Subcutaneous adipose tissue (tissue), 4 donors: ENCODE measurements around the gene SFXN1. TPM values are rescaled to one million over a fixed set of nuclear protein-coding genes. Genes with fewer than 3 reads are reported as not detected.

Source experiments
- total RNA-seq, 4 donors: library from RNA; depleted of rRNA; stranded (reverse); fragments of >200 nt; gene quantifications; one replicate each; pipeline ENCODE4 v1.1.0, GENCODE V29; 2016
- TF ChIP-seq, protein P1 (sequence below): fragments of 450-650 bp; IDR thresholded peaks from one replicate; pipeline ENCODE4 v1.5.1; 2016; ENCODE audit warnings: low read depth, mild to moderate bottlenecking, control low read depth, antibody characterized with exemption, moderate library complexity

SFXN1 gene
- total RNA-seq, 4 donors from 2014 or later = 8.6 to 22.8 (median 15.0) TPM

DNA sequence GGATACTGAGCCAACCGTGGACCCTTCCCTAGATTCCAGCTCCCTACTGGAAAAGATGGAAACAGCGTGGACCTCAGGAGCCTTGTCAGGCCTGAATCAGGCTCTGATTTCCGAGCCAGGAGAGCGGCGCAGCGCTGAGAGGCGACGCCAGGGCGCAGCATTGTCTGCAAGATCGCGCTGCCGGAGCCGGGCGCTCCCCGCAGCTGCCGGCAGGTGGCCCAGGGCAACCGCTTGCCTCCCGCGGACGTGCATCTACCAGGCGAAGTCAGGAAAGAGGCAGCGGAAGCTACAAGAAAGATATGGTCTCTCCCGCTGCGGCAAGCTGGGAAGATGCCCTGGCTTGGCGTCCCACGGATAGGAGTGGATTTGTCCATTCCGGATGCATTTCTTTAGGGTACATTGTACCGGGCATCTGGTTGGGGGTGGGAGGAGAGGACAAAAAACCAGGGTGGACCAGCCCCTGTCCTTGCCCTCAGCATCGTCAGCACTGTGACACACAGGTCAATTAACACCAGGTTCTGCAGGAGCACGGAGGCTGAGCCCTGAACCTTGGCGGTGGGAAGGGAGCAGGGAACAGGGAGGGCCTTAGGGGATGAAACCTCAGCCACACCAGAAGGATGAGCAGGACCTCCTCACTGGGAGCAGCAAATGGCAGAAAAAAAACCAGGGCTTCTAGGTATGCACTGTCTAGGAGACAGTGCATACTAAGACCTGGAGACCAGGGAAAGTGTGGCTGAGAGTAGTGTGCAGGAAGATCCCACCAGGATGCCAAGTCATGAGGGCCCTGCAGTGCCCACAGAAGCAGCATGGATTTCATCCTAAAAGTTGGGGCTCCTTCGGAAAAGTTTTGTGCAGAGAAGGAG lies 55.9 kb downstream of the SFXN1 start:
- TF ChIP-seq, protein P1, sequence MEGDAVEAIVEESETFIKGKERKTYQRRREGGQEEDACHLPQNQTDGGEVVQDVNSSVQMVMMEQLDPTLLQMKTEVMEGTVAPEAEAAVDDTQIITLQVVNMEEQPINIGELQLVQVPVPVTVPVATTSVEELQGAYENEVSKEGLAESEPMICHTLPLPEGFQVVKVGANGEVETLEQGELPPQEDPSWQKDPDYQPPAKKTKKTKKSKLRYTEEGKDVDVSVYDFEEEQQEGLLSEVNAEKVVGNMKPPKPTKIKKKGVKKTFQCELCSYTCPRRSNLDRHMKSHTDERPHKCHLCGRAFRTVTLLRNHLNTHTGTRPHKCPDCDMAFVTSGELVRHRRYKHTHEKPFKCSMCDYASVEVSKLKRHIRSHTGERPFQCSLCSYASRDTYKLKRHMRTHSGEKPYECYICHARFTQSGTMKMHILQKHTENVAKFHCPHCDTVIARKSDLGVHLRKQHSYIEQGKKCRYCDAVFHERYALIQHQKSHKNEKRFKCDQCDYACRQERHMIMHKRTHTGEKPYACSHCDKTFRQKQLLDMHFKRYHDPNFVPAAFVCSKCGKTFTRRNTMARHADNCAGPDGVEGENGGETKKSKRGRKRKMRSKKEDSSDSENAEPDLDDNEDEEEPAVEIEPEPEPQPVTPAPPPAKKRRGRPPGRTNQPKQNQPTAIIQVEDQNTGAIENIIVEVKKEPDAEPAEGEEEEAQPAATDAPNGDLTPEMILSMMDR = no peak

DNA sequence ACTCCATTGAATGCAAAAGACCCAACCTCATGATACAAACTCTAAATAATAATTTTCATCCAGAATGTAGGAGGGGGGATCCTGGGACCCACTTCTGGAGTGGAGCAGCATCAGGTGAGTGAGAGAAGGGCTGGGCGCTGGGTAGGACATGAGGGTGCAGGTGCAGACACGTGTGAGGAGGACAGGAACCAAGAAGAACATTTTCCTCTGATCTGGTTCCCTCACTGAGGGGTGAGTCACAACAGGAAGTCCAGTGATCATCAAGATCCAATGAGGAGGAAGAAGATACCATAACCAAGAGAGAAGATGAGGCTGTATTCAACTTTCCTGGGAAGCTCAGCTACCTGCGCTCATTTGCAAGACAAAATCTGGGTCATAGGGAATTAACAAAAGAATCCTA lies 57.4 kb downstream of the SFXN1 start:
- TF ChIP-seq, protein P1 = no peak

DNA sequence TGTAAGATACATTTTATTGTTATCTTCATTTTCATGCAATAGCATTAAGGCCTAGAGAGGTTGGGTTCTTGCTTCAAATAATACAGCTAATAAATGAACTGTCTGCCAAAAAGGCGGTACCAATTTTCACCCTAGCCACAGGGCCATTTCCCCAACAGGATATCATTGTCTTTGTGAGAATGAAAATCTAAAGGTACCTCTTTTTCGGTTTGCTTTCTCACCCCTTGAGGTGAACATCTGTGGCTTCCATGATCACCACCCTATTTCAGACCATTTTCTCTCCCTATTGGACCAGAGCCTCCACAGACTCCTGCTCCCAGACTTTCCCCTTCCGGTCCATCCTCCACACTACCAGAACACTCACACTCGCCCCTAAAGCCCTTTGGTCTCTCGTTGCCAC lies 60.2 kb downstream of the SFXN1 start:
- TF ChIP-seq, protein P1 = no peak

DNA sequence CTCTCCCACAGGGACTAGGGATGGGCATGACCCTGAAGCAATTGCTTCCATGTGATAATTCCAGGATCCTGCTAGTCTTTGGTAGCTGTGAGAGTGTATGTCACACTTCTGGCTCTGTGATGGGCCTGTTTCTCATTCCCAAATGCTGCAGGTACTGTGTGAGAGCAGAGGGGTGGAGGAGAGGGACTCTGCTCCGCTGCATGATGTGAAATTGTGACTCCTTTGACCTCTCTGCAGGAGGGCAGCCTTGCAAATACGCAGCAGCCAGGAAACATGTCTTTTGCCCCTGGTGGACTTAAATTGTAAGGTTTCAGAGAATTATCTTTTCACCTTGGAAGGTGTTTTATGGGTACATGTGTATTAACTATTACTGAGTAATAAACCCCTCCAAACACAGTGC lies 61.6 kb downstream of the SFXN1 start:
- TF ChIP-seq, protein P1 = no peak

DNA sequence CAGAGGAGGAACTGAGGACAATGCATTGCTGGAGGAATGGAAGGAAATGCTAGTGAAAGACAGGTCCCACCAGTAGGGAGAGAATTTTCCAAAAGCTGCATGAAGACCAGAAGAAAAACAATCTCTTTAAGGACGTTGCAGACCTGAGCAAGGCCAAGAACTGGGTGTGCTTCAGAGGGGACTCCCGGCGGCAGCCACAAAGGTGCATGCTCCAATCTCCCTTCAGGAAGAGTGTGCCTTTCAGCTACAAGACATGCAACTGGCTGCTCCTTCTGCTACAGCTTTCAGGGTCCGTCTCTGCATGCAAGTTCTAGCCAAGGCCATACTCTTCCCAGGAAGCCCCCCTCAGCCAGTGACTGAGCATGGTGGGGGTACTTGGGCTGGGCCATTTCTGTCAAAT lies 62.9 kb downstream of the SFXN1 start:
- TF ChIP-seq, protein P1 = no peak

DNA sequence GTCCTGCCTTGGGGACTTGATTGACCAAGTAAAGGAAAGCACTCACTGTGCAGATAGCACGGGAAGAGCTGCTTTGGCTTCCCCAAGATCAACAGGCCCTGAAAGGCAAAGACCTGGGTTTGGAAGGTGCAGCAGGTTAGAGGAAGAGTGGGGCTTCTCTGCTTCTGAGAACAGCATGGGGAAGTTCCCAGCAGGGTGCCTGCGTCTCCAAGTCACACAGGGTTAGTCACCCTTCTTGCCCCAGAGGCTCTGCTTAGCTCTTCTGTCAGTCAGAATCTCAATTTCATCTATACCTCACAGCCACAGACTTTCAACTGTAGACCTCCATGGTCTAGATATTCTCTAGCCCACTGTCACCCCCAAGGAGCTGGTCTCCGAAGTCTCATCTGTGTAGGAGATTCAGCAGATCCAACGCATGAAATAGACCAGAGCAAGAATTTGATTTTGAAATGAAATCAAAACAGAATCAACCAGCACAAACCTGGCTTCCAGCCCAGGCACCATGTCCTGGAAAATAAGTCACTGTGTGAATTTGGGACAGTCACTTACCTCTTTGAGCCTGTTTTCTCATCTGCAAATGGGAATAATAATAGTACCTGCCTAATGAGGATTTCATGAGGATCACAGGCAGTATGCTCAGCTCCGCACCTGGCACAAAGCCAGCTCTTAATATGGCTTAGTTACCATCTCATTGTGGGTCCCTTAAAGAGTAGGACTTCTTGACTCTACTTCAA lies 64.0 kb downstream of the SFXN1 start:
- TF ChIP-seq, protein P1 = no peak

DNA sequence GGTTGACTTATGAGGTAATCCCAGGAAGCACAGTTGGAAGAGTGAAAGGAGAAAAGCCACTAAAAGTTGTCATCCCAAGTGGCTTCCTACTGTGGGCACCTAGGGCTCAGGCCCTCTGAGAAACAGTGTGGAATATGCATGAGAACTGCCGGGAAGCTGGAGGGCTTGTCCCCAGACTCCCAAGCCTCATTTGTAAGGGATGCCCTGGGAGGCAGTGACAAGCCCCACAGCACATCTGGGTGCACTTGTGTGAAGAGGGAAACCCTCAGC lies 64.5 kb downstream of the SFXN1 start:
- TF ChIP-seq, protein P1 = no peak
